A549 (cell line): ENCODE results near the gene FOSL1.

Source experiments
- CHD4 ChIP-seq: fragments of 200-600 bp; sonication (generic); IDR thresholded peaks from 2 replicates; pipeline ENCODE4 v1.6.1; 2016; ENCODE audit warnings: antibody characterized with exemption, mild to moderate bottlenecking, borderline replicate concordance
- CTCF ChIP-seq: fragments of >200 bp; sonication (Bioruptor Twin); formaldehyde crosslinking; IDR thresholded peaks from 3 replicates; pipeline ENCODE4 v1.5.1; 2016
- FOSB ChIP-seq: fragments of 250-450 bp; sonication (Bioruptor Pico); IDR thresholded peaks from 2 replicates; pipeline ENCODE4 v1.5.0; 2020; ENCODE audit warnings: mild to moderate bottlenecking, moderate library complexity
- MAX ChIP-seq: IDR thresholded peaks from 2 replicates; pipeline ENCODE4 v1.6.1; 2012
- MAZ ChIP-seq: fragments of 150-350 bp; IDR thresholded peaks from 2 replicates; pipeline ENCODE4 v1.6.1; 2014; ENCODE audit warnings: antibody characterized with exemption, low read depth, low read length, borderline replicate concordance
- USF2 ChIP-seq: fragments of 450-650 bp; IDR thresholded peaks from 2 replicates; pipeline ENCODE4 v1.6.1; 2014; ENCODE audit warnings: antibody characterized with exemption

- no peak for TF ChIP-seq MAX
- no peak for TF ChIP-seq CTCF
- no peak for TF ChIP-seq CHD4
- TF ChIP-seq FOSB (CRISPR knock-in tag) = no peak
- TF ChIP-seq MAZ = no peak
- TF ChIP-seq USF2 = no peak
Measured at GRCh38 chr11:65947603-65948125, 47.5 kb upstream of the FOSL1 start.
